Measurements from ENCODE around the gene CAPN5.

Gene CAPN5

GRCh38 chr11:77114089-77114463, 47.3 kb downstream of the CAPN5 start:
- in situ Hi-C loops (cut with MboI; ENCODE audit: low pct_unique_long_range_greater_than_20kb, low sequenced_read_pairs, unreplicated experiment): no loop called here
- no peak for DNase-seq (ENCODE audit: low spot score)
- no peak for TF ChIP-seq CTCF (IDR thresholded peaks at IDR 0.05; ENCODE audit: extremely low read depth, insufficient read depth, missing control alignments)

GRCh38 chr11:77115181-77115611, 48.4 kb downstream of the CAPN5 start:
- in situ Hi-C loops (cut with MboI; ENCODE audit: low pct_unique_long_range_greater_than_20kb, low sequenced_read_pairs, unreplicated experiment): no loop called here
- no peak for DNase-seq (ENCODE audit: low spot score)
- no peak for TF ChIP-seq CTCF (IDR thresholded peaks at IDR 0.05; ENCODE audit: extremely low read depth, insufficient read depth, missing control alignments)

DNA sequence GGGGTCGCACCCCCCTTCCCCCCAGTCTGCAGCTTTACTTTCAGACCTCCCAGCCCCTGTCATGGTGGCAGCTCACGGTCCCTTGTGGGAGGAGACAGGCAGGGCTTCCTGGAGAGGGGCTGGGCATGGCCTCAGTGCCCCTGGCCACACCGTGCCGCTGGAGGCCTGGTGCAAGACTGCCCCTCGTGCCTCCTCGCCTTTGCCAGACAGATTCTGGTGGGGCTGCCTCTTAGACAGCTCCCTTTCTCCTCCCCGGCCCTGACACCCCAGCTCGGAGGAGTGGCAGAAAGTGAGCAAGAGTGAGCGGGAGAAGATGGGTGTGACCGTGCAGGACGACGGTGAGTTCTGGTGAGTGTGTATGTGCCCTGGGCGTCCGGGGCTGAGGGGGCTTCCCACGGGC, 49.2 kb downstream of the CAPN5 start:
- in situ Hi-C loops (cut with MboI; ENCODE audit: low pct_unique_long_range_greater_than_20kb, low sequenced_read_pairs, unreplicated experiment): no loop called here
- DNase-seq (ENCODE audit: low spot score): no peak
- no peak for TF ChIP-seq CTCF (IDR thresholded peaks at IDR 0.05; ENCODE audit: extremely low read depth, insufficient read depth, missing control alignments)

GRCh38 chr11:77117492-77117891, 50.7 kb downstream of the CAPN5 start:
- in situ Hi-C loops (cut with MboI; ENCODE audit: low pct_unique_long_range_greater_than_20kb, low sequenced_read_pairs, unreplicated experiment): no loop called here
- no peak for TF ChIP-seq CTCF (IDR thresholded peaks at IDR 0.05; ENCODE audit: extremely low read depth, insufficient read depth, missing control alignments)
- no peak for DNase-seq (ENCODE audit: low spot score)

DNA sequence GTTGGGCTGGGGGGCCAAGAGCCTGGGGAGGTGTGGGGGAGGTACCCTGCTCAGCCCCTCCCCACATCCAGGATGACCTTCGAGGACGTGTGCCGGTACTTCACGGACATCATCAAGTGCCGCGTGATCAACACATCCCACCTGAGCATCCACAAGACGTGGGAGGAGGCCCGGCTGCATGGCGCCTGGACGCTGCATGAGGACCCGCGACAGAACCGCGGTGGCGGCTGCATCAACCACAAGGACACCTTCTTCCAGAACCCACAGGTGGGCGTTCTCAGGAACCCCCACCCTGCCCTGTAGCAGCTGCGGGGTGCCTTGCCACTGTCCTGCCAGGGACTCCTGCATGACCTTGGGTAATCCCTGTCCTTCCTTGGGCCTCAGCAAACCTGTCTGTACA, 51.3 kb downstream of the CAPN5 start:
- no peak for DNase-seq (ENCODE audit: low spot score)
- TF ChIP-seq CTCF (IDR thresholded peaks at IDR 0.05; ENCODE audit: extremely low read depth, insufficient read depth, missing control alignments): no peak
- in situ Hi-C loops (cut with MboI; ENCODE audit: low pct_unique_long_range_greater_than_20kb, low sequenced_read_pairs, unreplicated experiment): no loop called here

DNA sequence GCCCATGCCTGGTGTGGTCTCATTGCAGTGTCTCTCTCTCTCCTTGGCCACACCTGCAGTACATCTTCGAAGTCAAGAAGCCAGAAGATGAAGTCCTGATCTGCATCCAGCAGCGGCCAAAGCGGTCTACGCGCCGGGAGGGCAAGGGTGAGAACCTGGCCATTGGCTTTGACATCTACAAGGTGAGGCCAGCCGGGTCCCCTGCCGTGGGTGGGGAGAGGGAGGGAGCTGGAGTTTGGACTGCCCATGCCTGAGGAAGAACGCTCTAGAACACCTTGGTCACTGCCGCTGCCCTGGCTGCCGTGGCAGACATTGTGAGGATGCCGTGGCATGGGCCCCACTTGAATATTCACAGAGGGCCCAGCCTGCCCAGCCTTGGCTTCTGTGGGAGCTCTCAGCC, 52.2 kb downstream of the CAPN5 start:
- in situ Hi-C loops (cut with MboI; ENCODE audit: low pct_unique_long_range_greater_than_20kb, low sequenced_read_pairs, unreplicated experiment): no loop called here
- no peak for TF ChIP-seq CTCF (IDR thresholded peaks at IDR 0.05; ENCODE audit: extremely low read depth, insufficient read depth, missing control alignments)
- DNase-seq (ENCODE audit: low spot score): no peak

- in situ Hi-C loops (cut with MboI; ENCODE audit: low pct_unique_long_range_greater_than_20kb, low sequenced_read_pairs, unreplicated experiment): no loop called here
- no peak for DNase-seq (ENCODE audit: low spot score)
- TF ChIP-seq CTCF (IDR thresholded peaks at IDR 0.05; ENCODE audit: extremely low read depth, insufficient read depth, missing control alignments): no peak
Observed at GRCh38 chr11:77119531-77119936, 52.8 kb downstream of the CAPN5 start.
